Measurements from ENCODE around the gene ETV5.

ETV5 gene

DNA sequence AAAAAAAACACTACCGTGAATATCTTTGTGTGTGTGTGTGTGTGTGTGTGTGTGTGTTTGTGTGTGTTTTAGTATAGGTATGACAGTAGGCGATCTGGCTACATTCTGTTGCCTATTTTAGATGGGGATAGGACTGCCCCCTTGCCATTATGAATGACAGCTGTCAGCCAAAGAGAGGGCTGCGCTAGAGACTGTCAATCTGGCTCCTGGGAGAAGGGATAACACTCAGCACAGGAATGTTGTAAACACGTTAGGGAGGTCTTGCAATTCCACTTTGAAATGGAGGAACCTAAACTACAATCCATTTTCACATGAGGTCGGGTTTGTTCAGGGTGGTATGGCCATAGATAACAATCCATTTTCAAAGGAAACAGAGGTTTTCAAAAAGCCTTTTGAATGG lies 14.1 kb upstream of the ETV5 start:
- no peak for DNase-seq (ENCODE audit: low read depth, low spot score)

GRCh38 chr3:186121968-186122367 lies 13.1 kb upstream of the ETV5 start:
- no peak for DNase-seq (ENCODE audit: low read depth, low spot score)

- DNase-seq (ENCODE audit: low read depth, low spot score), result no peak
These were observed 12.4 kb upstream of the ETV5 start for GRCh38 chr3:186121278-186121677.

DNA sequence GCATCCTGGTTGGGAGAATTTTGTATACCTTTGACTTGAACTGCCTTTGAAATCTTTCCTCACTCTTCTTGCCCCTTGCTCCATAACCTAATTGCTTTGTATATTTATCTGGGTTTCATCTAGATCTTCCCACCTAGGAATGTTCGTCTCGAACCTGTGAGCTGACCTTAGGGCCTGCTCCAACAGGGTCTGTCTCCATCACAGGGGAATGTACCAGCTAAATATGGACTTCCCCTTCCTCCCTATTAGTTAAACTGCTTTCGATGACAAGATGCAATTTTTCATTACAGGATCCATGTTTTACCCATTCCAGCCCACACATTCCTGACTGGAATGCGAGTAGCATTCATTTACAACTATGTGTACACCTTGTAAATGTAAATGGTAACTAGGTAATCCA lies 10.6 kb upstream of the ETV5 start:
- DNase-seq (ENCODE audit: low read depth, low spot score), result no peak

GRCh38 chr3:186118692-186119091 lies 9.8 kb upstream of the ETV5 start:
- DNase-seq (ENCODE audit: low read depth, low spot score), result no peak

DNA sequence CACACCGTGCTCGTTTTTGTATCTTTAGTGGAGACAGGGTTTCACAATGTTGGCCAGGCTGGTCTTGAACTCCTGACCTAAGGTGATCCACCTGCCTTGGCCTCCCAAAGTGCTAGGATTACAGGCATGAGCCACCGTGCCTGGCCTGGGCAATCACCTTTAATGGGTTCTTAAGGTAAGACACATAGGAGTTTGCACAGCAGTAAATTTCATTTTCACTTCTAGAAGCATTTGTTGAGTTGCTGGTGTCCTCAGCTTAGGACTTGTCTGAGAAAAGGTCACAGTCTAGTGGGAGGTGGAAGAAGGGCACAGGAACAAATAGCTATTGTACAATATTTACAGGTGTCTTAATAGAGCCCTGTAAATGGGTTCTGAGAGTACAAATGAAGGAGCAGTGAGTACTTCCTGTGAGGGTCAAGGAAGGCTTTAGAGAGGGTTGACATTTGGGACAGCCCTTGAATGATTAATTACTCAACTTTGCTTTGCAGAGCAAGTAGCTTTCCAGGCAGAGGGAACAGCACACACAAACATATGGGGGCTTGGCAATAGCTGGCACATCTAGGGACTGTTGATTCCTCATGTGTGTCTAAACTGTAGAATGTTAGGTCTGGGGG lies 8.7 kb upstream of the ETV5 start:
- DNase-seq (ENCODE audit: low read depth, low spot score), result no peak

GRCh38 chr3:186115239-186115996 lies 6.5 kb upstream of the ETV5 start:
- no peak for DNase-seq (ENCODE audit: low read depth, low spot score)

- no peak for DNase-seq (ENCODE audit: low read depth, low spot score)
These were observed 2.4 kb upstream of the ETV5 start for GRCh38 chr3:186110975-186111974.

DNA sequence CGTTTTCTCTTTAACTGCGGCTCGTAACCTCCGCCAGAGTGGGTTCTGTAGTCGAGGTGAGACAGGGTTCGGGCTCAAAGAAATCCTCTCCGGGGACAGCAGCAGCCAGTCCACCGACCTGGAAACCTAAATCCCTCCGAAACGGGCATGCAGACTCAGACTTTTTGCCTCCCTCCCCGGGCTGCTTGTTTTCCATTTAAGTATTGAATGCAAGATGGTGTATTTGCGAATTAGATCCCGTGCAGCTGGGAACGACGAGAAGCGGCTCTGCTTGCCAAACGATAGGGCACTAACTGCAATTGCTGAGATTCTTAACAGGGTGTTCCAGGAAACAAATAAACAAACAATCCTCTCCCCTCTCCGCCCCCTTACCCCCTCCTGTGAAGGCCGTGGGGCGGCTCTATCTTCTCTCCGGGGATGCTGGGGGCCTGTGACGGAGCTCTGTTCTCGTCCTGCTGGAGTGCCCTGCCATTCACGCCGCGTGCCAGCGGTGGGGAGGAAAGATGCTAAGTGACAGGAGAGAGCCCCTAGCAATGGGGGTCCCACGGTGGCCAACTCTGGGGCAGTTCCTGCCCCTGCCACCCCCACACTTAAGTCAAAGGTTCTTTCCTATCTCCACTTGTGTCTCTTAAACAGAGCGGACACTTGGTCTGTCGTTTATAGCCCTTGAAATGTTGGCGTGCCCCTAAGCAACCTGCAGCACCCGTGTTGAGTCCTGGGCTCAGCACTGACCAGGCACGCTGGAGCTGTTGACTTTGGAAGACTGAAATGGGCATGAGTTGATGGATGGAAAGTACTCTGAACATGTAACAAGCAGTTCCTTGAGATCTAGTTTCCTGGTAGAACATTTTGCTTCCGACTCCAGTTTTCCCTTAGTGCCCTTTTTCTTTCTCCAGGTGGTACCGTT lies 1.3 kb upstream of the ETV5 start:
- no peak for DNase-seq (ENCODE audit: low read depth, low spot score)

GRCh38 chr3:186108106-186108940 lies 566 bp downstream of the ETV5 start:
- DNase-seq (ENCODE audit: low read depth, low spot score), result no peak

DNA sequence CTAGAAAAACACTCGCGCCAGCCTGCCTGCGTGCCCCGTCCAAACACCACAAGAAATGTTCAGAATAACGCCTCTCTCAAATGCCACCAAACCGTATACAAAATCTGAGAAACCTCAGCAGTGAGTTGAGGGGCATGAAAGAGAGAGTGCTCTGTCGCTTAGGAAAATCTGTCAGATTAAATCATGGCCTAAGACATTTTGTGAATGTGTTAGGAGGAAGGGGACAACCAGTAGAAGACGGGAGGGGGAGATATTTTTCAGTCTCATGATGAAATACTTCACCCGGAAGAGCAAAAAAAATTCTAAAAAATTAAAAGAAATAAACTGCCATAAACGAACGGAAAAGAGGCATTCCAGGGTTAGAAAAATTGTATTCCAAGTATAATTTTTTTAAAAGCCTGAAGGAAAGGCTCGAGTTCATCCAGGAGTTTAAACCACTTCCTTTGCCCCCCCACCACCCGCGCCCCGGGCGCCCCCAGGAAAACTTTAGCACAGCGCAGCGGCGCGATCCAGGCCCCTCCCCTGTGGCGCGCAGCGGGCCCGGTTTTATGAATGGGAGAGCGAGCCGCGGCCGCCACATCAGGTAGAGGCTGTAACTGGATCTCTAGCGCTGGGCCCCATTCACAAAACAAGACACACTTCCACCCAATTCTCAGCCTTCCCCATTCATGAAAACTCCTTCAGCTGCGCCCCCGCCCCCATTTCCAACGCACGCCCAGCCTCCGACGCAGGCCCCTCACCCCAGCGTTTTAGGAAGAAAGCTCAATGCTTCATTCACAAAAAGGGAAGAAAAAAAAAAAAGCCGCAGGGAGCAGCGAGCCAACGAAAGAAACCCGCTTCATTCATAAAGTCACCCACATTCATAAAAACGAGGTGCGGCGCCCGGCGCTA lies 1.4 kb downstream of the ETV5 start:
- DNase-seq (ENCODE audit: low read depth, low spot score), result no peak

GRCh38 chr3:186105543-186105942 lies 3.3 kb downstream of the ETV5 start:
- DNase-seq (ENCODE audit: low read depth, low spot score), result no peak

DNA sequence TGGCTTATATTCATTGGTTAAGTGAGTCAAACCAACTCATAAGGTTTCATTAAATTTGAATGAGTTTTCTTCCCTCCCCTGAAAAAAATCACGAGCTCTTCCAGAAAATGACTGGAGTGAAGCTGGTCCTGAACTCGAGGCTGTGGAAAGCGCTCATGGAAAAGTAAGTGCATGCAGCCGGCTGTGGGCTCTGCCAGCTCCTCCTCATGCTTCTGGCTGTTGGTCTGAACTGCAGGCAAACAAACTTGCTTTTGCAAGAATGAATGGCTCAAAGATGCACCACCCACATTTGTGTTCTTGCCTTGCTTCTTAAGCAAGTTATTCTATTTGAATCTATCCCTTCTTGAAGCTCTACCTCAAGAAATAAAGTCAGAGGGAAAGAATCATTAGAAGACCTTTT lies 6.2 kb downstream of the ETV5 start:
- DNase-seq (ENCODE audit: low read depth, low spot score), result no peak

GRCh38 chr3:186100398-186100797 lies 8.5 kb downstream of the ETV5 start:
- no peak for DNase-seq (ENCODE audit: low read depth, low spot score)

- no peak for DNase-seq (ENCODE audit: low read depth, low spot score)
These were observed 9.7 kb downstream of the ETV5 start for GRCh38 chr3:186099178-186099577.

- no peak for DNase-seq (ENCODE audit: low read depth, low spot score)
These were observed 10.1 kb downstream of the ETV5 start for GRCh38 chr3:186098740-186099139.

DNA sequence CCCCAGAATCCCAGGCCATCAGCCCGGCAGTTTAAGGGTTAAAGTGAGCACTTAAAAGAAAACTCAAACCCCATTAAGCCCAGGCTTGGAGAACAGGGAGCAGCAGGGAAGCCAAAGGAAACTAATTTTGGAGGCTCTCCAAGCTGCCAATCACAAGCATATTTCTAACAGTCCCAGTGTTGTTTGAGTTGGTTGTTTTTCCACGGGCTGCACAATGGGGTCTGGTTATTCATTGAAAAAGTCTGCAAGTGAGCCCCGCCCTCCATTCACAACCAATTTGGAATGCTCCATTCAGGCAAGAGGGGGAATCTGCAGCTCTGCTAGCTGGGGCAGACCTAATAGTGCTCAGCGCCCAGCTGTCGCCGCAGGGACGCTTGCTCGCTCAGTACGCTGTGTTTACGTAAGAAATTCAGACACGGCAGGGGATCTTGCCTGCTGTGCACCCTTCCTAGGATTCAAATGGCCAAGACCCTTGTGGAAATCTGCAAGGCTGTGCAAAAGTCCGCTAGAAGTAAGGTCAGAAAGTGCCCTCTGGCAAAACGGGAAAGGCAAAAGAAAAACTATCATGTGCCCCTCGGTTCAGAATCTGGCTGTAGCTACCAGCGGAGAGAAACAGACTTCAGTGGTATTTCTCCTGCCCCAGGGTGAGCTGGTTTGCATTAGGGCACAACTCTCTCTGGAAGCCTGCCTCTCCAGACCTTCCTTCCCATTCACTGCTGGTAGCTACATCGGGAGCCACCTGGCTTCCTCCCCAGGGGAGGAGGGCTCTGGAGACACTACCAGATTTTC lies 11.0 kb downstream of the ETV5 start:
- peak; percentile 96 for DNase-seq (ENCODE audit: low read depth, low spot score)

- no peak for DNase-seq (ENCODE audit: low read depth, low spot score)
These were observed 11.6 kb downstream of the ETV5 start for GRCh38 chr3:186097317-186097662.

DNA sequence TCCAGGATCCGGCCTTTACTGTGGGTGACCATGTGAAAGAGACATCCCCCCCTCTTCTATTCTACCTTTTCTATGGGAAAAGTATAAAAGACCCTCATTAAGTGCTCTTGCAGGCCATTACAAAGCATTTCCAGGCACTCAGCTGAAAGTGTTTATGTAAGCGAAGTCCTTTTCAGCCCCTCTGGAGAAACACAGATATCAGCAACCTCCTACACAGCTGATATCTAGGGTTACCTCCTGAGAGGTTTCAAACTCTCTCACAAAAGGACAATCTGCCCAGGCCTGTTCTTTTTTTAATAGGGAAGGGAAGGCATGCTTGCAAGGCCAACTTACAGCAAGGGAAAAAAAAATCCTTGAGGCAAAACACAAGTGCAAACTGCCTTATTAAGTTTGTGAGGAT lies 12.6 kb downstream of the ETV5 start:
- no peak for DNase-seq (ENCODE audit: low read depth, low spot score)
